Endothelial cell of hepatic sinusoid (primary cell): ENCODE data around the gene PLCL2.

Experiments used
- in situ Hi-C: cut with HindIII; loops from 2 replicates; pipeline ENCODE4 v1.10.0; 2017; ENCODE audit warnings: low sequenced_read_pairs

Gene PLCL2

GRCh38 chr3:16865335-16865734 lies 19.4 kb upstream of the PLCL2 start:
- in situ Hi-C loops: no loop called here

GRCh38 chr3:16866571-16866970 lies 18.2 kb upstream of the PLCL2 start:
- in situ Hi-C loops: no loop called here

GRCh38 chr3:16868513-16868912 lies 16.2 kb upstream of the PLCL2 start:
- in situ Hi-C loops: no loop called here

GRCh38 chr3:16869261-16870005 lies 15.3 kb upstream of the PLCL2 start:
- in situ Hi-C loops: no loop called here

- in situ Hi-C loops: no loop called here
Observed at GRCh38 chr3:16871915-16872842, 12.6 kb upstream of the PLCL2 start.

- in situ Hi-C loops: no loop called here
Observed at GRCh38 chr3:16873872-16874271, 10.9 kb upstream of the PLCL2 start.

GRCh38 chr3:16875876-16876550 lies 8.7 kb upstream of the PLCL2 start:
- in situ Hi-C loops: no loop called here

GRCh38 chr3:16877505-16877904 lies 7.2 kb upstream of the PLCL2 start:
- in situ Hi-C loops: no loop called here

- in situ Hi-C loops: no loop called here
Observed at GRCh38 chr3:16877911-16878310, 6.8 kb upstream of the PLCL2 start.

GRCh38 chr3:16881896-16882630 lies 2.7 kb upstream of the PLCL2 start:
- in situ Hi-C loops: no loop called here

- in situ Hi-C loops: no loop called here
Observed at GRCh38 chr3:16883057-16883722, 1.6 kb upstream of the PLCL2 start.

GRCh38 chr3:16883723-16884083 lies 1.1 kb upstream of the PLCL2 start:
- in situ Hi-C loops: no loop called here

- in situ Hi-C loops: no loop called here
Observed at GRCh38 chr3:16884084-16884747, 539 bp upstream of the PLCL2 start.

GRCh38 chr3:16885593-16886302 lies 993 bp downstream of the PLCL2 start:
- in situ Hi-C loops: no loop called here

- in situ Hi-C loops: no loop called here
Observed at GRCh38 chr3:16886303-16886683, 1.5 kb downstream of the PLCL2 start.

GRCh38 chr3:16887130-16887529 lies 2.4 kb downstream of the PLCL2 start:
- in situ Hi-C loops: no loop called here

- in situ Hi-C loops: no loop called here
Observed at GRCh38 chr3:16888356-16888755, 3.6 kb downstream of the PLCL2 start.

- in situ Hi-C loops: no loop called here
Observed at GRCh38 chr3:16888785-16889607, 4.2 kb downstream of the PLCL2 start.
